Dermis microvascular lymphatic vessel endothelial cell (primary cell): ENCODE data around the gene ACSL1. TPM values are rescaled to one million over a fixed set of nuclear protein-coding genes. Genes with fewer than 3 reads are reported as not detected.

ENCODE experiments used
- DNase-seq, 2 donors: peaks; one replicate each; pipeline versions ENCODE4 v3.0.0 to v3.0.0-alpha.2; 2010; ENCODE audit warnings: low read depth in 2 of 2
- total RNA-seq: library from RNA; depleted of rRNA; stranded (reverse); fragments of >200 nt; gene quantifications from 2 replicates; pipeline ENCODE4 v1.2.1, GENCODE V29; 2014

ACSL1 gene
- total RNA-seq, 1 donor from 2014 or later = 9.4 TPM

GRCh38 chr4:184728858-184729257 lies 96.9 kb downstream of the ACSL1 start:
- DNase-seq = peak in 1 of 2 donors; percentile 77

- no peak for DNase-seq
Measured at GRCh38 chr4:184727430-184727829, 98.3 kb downstream of the ACSL1 start.

GRCh38 chr4:184722798-184723197 lies 103.0 kb downstream of the ACSL1 start:
- no peak for DNase-seq

- DNase-seq = no peak
Measured at GRCh38 chr4:184721254-184721653, 104.5 kb downstream of the ACSL1 start.

GRCh38 chr4:184719407-184719806 lies 106.4 kb downstream of the ACSL1 start:
- DNase-seq = no peak

- no peak for DNase-seq
Measured at GRCh38 chr4:184715526-184715925, 110.2 kb downstream of the ACSL1 start.

GRCh38 chr4:184713887-184714286 lies 111.9 kb downstream of the ACSL1 start:
- DNase-seq = peak; percentile 55 to 75

GRCh38 chr4:184712322-184712721 lies 113.4 kb downstream of the ACSL1 start:
- no peak for DNase-seq

- DNase-seq = no peak
Measured at GRCh38 chr4:184706453-184706852, 119.3 kb downstream of the ACSL1 start.

GRCh38 chr4:184705692-184706091 lies 120.1 kb downstream of the ACSL1 start:
- no peak for DNase-seq

Other genes starting within 250 kb of the ACSL1 start
- gene CASP3, start 176.5 kb downstream of the ACSL1 start, total RNA-seq = 30.5 and 32.0 TPM in 2 replicates
- 7.0 and 8.5 TPM in 2 replicates for gene PRIMPOL, start 176.2 kb downstream of the ACSL1 start, total RNA-seq
- 4.0 and 16.6 TPM in 2 replicates for gene CENPU, start 91.9 kb downstream of the ACSL1 start, total RNA-seq
- gene HELT, start 192.5 kb upstream of the ACSL1 start, total RNA-seq = not detected in 2 replicates